ENCODE measurements around the gene LMAN2.

LMAN2 gene

DNA sequence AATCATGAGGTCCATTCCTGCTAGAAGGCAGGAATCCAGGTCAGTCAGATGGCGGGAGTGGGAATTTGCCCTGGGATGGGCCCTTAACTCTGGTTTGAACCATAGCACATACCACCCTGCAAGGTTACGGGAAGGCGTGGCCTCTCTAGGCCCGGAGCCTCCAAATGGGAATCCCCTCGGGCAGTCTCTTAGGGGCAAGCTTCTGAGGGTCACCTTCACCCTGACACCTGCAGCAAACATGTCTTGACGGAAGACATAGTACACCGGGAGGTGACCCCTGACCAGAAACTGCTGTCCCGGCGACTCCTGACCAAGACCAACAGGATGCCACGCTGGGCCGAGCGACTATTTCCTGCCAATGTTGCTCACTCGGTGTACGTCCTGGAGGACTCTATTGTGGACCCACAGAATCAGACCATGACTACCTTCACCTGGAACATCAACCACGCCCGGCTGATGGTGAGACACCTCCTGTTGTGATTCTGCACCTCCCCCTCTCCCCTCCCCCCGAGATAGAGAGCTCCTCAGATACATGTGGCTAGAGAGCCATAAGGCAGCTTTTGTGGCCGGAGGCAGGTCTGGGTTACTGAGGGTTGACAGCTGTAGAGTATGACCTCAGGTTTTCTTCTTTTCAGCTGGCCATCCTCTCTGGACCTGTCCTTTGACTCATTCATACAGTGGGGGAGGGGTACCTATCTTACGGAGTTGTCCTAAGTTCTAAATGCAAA lies 46.9 kb downstream of the LMAN2 start:
- no peak for DNase-seq (ENCODE audit: low read depth)

DNA sequence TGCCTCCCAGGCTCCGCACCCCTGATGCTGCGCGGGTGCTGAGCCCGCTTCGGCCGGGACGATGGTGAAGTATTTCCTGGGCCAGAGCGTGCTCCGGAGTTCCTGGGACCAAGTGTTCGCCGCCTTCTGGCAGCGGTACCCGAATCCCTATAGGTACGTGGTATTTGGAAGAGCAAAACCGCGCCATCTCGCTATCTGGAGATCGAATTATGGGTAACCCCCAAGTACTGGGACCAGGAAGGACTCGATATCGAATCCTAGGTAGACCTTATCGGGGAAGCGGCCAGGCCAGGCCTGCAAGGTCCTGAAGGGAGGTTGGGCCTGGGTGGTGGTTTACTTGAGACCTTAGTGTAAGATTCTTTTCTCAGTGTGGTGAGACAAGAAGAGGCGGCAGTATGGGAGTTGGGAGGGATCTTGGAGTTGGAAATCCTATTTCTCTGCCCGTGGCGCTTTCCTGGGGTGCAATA lies 47.5 kb downstream of the LMAN2 start:
- no peak for DNase-seq (ENCODE audit: low read depth)

DNA sequence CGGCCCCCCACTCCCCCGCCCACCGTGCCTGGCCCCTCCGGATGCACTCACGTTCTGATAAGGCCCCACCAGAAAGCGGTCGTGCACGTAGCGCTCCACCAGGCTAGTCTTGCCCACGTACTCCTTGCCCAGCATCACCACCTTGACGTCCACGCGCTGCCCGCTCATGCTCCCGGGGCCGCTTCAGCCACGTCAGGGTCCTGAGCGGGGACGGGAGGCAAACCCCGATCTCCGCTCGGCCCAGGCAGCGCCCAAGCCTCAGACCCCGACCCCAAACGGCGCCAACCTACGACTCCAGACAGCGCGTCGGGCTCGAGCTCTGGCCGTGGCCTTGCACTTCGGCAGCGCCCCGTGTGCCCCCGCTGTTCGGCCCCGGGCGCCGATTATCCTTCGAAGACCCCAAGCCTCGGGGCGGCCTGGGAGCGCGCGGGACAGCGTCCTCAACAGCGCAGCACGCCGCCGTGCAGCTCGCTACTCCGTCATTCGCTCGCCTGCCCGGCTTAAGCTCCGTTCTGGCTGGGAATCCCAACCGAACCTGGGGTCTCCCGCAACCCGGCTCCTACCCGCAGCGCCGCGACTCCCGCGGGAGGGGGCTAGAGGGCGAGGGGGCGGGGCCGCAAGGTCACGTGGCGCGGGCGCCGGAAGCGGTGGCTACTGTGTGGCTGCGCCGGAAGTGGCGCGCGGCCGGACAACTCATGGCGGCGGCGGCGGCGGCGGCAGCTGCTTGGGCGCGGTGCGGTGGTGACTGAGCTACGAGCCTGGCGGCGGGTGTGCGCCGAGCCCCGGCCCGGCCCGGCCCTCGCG lies 48.1 kb downstream of the LMAN2 start, which contains the start of the genes PRELID1 and RAB24:
Gene PRELID1, plus strand, starts transcription at position 679 of the 804 bp plus-strand sequence. CDS start 187 bp downstream, outside the sequence.
Gene RAB24, minus strand, starts transcription at position 599 of the 804 bp plus-strand sequence. Its CDS starts 431 bp downstream, at position 168.
- DNase-seq (ENCODE audit: low read depth): peak; percentile 84

DNA sequence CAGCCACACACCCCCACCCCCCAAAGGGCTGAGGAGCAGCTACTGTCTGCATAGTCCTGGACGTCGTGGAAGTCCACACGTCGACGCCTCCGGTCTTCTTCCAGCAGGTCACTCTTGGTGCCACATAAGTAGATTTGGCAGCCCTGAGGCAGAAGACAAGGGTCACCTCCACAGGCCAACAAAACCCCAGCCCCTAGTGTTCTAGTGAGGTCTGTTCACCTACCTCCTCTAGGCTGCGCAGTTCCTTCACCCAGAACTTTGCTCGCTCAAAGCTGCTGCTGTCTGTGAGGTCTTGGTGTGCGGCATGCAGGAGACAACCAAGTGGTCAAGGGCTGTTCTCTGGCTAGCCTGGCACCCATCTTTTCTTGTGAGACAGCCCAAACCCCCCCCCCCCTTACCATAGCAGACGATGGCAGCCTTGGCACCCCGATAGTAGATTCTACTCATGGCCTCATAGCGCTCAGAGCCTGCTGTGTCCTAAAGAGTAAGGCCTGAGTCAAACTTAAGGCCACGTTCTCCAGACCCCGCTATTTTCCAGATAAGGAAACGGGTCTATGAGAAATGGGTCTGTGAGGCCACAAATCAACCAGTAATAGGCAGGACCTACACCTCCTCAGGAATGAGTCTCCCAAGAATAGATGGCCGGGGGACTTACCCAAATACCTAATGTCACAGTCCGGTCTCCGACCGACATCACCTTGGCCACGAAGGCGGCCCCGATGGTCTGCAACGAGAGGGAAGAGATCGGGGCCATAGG lies 48.9 kb downstream of the LMAN2 start:
- no peak for DNase-seq (ENCODE audit: low read depth)

DNA sequence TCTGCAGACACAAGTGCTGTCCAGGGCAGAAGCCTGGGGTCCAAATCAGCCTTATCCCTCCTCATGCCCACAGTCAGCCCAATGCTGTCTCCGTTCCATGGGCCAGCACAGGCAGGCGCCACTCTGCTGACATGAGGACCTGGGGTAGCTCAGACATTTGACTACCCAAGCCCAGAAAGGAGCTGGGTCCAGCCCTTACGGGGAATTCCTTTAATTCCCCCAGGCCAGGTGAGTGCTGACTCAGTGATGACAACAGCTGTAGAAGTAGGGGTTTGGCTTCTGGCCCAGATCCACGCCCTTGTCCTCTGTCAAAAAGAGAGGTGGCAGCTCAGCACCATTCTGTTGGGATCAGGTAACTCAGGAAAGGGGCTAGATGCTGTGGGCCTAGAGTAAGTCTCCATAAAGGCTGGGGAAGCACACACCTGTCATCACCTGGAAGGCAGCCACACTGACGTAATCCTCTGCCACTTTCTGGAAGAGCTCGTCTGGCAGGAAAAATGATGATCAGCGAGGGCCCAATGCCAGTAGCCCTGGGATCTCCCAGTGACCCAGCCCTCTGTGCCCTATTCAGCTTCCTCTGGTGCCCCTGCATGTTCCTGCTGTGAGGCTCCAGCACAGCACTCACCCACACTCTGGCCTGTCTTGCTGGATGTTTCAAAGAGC lies 49.8 kb downstream of the LMAN2 start:
- DNase-seq (ENCODE audit: low read depth): no peak

DNA sequence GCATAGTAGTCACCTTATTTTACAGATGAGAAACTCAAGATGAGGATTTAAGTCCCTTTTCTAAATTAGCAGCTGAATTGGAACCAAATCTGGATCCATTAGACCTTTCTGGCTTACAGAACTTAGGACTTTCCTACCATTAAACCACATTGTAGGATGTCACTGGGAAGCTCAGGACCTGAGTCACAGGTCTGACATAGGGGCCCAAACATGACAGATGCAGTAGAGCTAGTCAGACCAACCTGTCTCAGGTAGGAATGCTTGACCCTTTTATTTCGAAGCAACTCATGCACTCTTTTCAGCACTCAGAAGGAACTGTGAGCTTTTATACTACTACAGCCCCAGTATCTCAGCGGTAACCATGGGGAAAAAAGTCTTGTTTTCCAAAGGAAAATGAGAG lies 50.5 kb downstream of the LMAN2 start:
- DNase-seq (ENCODE audit: low read depth): no peak

DNA sequence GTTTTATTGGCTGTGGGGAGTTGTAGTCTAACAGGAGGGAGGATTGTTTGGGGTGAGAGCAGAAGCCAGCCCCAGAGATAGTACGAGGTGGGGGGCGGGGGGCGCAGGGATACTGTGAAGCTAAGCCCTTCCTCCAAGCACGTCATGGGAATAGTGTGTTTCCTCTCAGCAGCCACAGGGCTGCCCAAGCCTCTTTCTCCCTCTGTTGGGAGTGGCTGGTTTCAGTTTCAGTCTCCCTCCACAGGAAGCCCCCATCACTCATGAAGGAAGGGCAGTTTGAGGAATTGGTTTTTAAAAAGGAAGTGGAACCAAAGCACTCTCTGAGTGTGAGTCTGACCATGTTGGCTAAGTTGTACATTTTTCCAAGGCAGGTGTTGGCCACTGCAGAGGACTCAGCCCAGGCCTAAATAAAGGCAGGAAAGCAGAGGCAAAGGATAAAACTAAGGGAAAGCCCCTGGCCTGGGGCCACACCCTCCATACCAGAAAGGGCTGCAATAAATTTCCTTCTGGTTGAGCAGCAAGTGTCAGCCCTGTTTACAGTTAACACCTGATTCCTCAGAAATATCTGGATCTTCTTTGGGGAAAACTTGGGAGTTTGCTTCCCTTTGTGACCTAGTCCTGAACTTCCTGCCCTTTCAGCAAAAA lies 51.1 kb downstream of the LMAN2 start:
- no peak for DNase-seq (ENCODE audit: low read depth)

DNA sequence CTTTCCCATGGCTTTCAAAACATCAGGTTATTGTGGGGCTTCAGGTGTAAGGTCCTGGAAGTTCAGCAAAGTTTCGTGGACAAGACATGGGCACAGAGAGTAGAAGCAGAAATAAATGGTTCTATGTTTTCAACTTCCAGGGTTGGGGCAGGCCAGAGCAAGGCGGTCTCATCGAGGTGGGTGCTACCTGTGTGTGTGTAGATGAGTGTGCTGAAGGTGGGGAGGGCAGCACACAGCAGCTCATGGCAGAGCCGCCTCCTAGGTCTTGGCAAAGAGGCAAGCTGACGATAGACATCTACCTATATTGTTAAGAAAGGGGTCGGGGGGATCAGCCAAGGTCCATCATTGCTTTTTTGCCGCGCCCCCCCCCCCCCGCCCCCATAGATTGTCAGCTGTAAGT lies 51.8 kb downstream of the LMAN2 start:
- no peak for DNase-seq (ENCODE audit: low read depth)

DNA sequence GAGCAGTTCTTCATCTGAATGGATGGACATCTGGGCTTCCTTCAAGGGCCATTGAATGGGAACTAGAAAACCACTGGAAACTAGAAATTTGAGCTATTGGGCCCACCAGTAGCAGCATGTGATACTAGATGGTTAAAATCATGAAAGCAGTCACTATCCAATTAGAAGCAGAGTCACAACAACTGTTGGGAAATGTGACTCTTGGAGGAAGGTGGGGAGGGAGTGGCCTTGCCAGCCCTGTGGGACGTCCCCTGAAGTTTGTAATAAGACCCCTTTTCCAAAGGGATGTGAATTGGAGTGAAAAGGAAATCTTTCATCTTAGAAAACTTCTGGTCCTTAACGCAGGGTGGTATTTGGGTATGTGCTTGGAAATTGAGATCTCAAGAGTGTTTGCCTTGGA lies 53.5 kb downstream of the LMAN2 start:
- DNase-seq (ENCODE audit: low read depth): no peak

DNA sequence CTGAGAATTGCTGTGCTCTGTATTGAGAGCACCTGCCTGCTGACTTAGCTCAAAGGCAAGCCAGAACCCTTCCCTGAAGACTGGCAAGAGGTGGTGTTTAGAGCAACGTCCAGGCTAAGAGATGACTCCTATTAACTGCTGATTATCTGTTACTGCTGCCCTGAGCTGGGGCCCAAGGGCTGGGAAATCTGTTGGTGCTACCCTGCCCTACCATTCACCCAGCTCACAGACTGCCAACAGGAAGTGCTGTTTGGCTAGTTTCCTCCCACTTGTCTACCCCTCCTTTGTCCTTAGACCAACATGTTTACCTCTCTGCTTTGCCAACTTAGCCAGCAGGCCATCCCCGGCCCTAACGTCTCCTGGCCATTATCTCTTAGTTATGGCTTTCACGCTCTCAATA lies 54.9 kb downstream of the LMAN2 start:
- no peak for DNase-seq (ENCODE audit: low read depth)

DNA sequence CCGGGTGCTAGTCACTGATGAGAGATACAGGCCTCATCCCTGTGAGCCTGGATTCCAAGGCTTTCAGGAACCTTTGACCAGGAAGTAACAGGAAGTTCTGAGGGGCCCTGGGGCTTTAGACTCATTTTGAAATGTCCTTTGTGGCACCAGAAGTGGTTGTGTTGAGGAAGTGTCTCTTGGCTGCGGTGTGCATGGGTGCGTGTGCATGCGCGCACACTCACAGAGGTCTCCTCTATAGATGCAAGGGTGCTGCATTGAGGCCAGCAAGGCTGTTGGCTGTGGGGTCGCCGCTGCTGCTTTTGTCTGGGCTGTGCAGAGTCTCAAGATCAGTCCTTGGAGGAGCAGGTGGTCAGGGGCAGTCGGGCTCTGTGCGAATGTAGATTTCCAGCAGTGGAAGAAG lies 55.5 kb downstream of the LMAN2 start:
- DNase-seq (ENCODE audit: low read depth): no peak

DNA sequence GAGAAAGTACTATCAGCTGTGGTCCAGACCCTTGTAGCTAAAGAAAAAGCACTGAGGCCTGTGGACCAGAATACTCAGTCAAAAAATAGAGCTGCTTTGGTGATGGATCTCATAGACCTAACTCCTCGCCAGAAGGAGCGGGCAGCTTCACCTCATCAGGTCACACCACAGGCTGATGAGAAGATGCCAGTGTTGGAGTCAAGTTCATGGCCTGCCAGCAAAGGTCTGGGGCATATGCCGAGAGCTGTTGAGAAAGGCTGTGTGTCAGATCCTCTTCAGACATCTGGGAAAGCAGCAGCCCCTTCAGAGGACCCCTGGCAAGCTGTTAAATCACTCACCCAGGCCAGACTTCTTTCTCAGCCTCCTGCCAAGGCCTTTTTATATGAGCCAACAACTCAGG lies 56.8 kb downstream of the LMAN2 start:
- DNase-seq (ENCODE audit: low read depth): no peak

DNA sequence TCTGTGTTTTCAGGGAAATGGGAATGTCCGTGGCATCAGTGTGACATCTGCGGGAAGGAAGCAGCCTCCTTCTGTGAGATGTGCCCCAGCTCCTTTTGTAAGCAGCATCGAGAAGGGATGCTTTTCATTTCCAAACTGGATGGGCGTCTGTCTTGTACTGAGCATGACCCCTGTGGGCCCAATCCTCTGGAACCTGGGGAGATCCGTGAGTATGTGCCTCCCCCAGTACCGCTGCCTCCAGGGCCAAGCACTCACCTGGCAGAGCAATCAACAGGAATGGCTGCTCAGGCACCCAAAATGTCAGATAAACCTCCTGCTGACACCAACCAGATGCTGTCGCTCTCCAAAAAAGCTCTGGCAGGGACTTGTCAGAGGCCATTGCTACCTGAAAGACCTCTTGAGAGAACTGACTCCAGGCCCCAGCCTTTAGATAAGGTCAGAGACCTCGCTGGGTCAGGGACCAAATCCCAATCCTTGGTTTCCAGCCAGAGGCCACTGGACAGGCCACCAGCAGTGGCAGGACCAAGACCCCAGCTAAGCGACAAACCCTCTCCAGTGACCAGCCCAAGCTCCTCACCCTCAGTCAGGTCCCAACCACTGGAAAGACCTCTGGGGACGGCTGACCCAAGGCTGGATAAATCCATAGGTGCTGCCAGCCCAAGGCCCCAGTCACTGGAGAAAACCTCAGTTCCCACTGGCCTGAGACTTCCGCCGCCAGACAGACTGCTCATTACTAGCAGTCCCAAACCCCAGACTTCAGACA lies 57.5 kb downstream of the LMAN2 start:
- no peak for DNase-seq (ENCODE audit: low read depth)

DNA sequence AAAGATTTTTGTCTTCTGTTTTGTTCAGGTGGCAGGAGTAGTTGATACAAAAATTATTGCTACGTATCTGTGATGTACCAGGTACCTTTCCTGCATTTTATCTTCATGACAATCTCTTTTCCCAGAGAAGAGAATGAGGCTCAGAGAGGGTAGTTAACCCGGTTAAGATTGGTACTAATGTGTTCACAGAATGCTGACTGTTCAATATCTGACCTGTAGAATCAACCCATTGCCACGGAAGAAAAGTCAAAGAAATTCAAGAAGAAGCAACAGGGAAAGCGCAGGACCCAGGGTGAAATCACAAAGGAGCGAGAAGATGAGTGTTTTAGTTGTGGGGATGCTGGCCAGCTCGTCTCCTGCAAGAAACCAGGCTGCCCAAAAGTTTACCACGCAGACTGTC lies 59.7 kb downstream of the LMAN2 start:
- no peak for DNase-seq (ENCODE audit: low read depth)

DNA sequence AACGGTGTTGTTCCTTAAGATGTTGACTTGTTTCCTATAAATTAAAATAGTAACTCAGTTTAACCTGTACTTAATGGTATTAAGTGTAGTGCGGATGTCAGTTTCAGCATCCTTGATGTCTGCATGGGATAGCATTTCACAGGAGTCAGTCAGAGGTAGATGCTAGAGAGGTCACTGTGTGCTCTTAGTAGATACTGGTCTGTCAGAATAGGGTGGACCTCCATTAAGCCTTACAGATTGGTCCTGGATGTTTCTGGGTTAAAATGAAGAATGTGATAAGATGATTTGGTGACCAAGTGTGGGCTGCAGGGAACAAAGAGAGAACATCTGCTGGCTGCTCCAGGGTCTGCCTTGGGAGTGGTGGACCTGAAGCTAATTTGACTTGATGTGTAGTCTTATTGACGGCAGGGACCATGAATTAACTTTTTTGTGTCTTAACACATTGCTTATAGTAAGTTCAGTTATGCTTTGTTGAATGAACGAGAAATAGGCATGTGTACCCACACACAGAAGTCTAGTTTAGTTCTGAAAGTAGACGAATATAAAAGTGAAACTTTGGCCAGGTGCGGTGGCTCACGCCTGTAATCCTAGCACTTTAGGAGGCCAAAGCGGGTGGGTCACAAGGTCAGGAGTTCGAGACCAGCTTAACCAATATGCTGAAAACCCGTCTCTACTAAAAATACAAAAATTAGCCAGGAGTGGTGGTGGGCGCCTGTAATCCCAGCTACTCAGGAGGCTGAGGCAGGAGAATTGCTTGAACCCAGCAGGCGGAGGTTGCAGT lies 60.5 kb downstream of the LMAN2 start:
- no peak for DNase-seq (ENCODE audit: low read depth)

DNA sequence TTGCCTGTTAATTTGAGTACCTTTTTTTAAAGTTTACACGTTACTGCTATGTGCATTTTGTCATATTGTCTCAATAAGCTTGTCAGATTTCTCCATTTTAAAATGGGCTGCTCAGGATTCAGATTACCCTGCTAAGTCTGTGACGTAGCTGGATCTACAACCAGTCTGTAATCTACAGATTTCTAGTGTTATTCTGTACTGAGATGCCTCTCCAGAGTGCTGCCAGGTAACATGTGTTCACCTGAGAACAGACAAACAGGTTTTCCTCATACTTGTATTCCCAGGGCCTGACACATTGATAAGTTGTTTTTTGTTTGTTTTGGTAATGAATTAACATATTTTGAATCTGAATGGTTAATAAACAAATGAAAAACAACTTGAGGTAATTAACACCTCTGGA lies 63.3 kb downstream of the LMAN2 start:
- DNase-seq (ENCODE audit: low read depth): no peak
